ENCODE data around the gene TMEM89. TPM values are rescaled to one million over a fixed set of nuclear protein-coding genes. Genes with fewer than 3 reads are reported as not detected.

TMEM89 gene
- total and polyA plus RNA-seq, 2 of the 13 experiments (the other 11 are each of a cell fraction or from before 2014, with no cell fraction given) = 0.31 to 0.59 TPM

DNA sequence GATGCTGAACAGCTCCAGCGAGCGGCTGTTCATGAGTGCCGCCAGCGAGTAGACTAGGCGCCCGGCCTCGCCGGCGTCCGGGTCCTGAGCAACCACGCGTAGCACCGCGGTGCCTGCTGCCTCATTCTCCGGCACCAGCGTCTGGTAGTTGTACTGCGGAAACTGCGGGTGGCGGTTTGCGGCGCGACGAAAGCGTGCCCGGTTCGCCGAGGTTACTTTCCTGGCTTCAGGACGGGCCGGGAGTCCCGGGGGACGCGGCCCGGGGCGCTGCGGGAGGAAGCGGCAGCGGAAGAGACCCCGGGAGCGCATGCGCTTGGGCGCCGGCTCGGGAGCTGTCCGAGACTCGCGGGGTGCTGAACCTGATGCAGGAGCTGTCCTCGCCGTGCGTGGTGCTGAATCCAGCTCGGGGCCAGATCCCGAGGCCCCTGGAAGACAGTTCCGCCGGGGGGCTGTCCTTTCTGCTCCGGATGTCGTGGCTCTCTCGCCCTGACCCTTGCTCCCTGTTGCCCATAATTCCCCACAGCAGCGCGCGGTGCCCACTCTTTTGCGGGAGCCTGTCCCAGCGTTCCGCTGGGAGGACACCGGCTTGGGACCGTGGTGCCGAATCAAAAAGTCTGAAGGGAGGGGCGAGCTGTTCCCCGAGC is 40.1 kb upstream of the TMEM89 start (continued):
- TF ChIP-seq ZSCAN21 (CRISPR knock-in tag; IDR thresholded peaks at IDR 0.05; ENCODE audit: borderline replicate concordance) (peak; percentile 100), MBNL3 (CRISPR knock-in tag; conservative IDR thresholded peaks at IDR 0.05) (no peak), ZNF800 (CRISPR knock-in tag; IDR thresholded peaks at IDR 0.05) (peak; percentile 100), ZFP37 (CRISPR knock-in tag; IDR thresholded peaks at IDR 0.05; ENCODE audit: borderline replicate concordance) (peak; percentile 100), UBTF (CRISPR knock-in tag; IDR thresholded peaks at IDR 0.05) (peak; percentile 88), SALL2 (CRISPR knock-in tag; IDR thresholded peaks at IDR 0.05) (peak; percentile 100), ZC3H13 (CRISPR knock-in tag; IDR thresholded peaks at IDR 0.05) (peak; percentile 100), POLR2A (IDR thresholded peaks at IDR 0.05; ENCODE audit: insufficient read depth in 1 of 2, low read depth in 2 of 2, low read length in 2 of 2) (0 out of 4 replicates have a peak, but pooled peaks of 1 of the 2 experiments have one; percentile 23), ZNF329 (CRISPR knock-in tag; IDR thresholded peaks at IDR 0.05; ENCODE audit: low read depth) (peak; percentile 99), ZNF432 (CRISPR knock-in tag; IDR thresholded peaks at IDR 0.05; ENCODE audit: borderline replicate concordance) (peak; percentile 99), BCLAF1 (IDR thresholded peaks at IDR 0.05) (no peak), ZNF547 (CRISPR knock-in tag; IDR thresholded peaks at IDR 0.05) (peak; percentile 100), ZFY (CRISPR knock-in tag; IDR thresholded peaks at IDR 0.05) (peak; percentile 92), ZNF850 (CRISPR knock-in tag; conservative IDR thresholded peaks at IDR 0.05) (peak; percentile 99), ZNF275 (CRISPR knock-in tag; IDR thresholded peaks at IDR 0.05; ENCODE audit: borderline replicate concordance) (peak; percentile 100), MYNN (CRISPR knock-in tag; IDR thresholded peaks at IDR 0.05; ENCODE audit: low read depth) (peak; percentile 99), ZFYVE20 (CRISPR knock-in tag; IDR thresholded peaks at IDR 0.05; ENCODE audit: borderline replicate concordance, low read depth) (peak; percentile 100), ATF4 (CRISPR knock-in tag; IDR thresholded peaks at IDR 0.05) (peak in 1 of 2 experiments; percentile 94; a peak in 2 of 4 replicates), DNMT1 (CRISPR knock-in tag; IDR thresholded peaks at IDR 0.05) (peak; percentile 100)
